Stimulated activated CD8-positive, alpha-beta memory T cell treated with anti-CD3 and anti-CD28 coated beads, Interleukin-12 subunit alpha, Interleukin-12 subunit beta, amount 100 ng/mL, for 24 hours (primary cell): ENCODE results near the gene SLAIN1.
"Not testable (repeated sequence)": the region's sequence is repeated elsewhere in the genome, so short reads cannot be mapped to it uniquely, and the experiment has no call there.

ENCODE experiments used
- DNase-seq: peaks from one replicate; pipeline ENCODE4 v3.0.0-alpha.2; 2020; ENCODE audit errors: extremely low read depth

Gene SLAIN1

DNA sequence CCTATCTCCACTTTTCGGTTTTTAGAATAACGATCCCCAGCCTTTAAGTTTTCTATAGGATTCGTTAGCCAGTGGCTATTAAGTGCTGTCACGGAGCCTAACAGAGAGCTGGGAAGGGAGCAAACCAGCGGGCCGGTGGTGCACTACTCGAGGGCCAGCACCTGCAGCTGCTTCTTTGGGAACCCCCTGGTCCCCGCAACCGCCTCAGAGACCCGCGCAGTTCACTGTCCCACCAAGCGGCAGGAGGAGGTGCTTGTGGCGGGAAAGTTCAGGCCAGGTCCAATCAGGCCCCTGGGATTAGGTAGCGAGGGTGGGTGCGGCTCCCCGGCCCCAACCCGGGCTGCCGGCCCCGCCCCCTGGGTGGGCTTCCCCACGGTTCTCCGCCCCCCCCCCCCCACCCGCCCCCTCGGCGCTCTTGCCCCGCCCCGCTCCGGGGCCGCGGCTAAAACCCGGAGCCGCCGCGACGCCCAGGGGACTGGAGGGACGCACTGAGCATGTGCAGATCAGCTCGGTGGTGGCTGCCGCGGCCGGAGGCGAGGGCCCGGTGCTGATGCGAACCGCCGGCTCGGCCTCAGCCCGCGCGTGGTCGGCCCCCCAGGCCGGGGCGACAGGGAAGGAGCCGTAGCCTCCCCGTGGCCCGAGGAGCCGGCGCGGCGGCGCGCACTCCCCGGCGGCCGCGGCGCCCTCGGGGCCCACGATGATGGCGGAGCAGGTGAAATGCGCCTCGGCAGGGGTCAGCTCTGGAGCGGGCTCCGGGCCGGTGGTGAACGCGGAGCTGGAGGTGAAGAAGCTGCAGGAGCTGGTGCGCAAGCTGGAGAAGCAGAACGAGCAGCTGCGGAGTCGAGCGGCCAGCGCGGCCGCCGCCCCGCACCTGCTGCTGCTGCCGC lies at the start of gene SLAIN1:
Gene SLAIN1 (plus strand): TSS at position 471 of the 887 bp plus-strand sequence. CDS start 227 bp downstream, at position 698.
- peak; percentile 60 for DNase-seq

DNA sequence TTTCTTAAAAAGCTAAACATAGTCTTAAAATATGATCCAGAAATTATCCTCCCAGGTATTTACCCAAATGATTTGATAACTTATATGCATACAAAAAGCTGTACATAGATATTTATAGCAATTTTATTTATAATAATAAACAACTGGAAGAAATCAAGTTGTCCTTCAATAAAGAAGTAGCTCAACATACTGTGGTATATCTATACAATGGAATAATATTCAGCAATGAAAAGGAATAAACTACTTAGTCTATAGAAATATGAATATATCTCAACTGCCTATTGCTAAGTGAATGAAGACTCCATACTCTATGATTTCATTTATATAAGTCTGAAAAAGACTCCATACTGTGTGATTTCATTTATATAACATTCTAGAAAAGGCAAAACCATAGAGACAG lies 47.1 kb upstream of the SLAIN1 start:
- DNase-seq, result no peak

DNA sequence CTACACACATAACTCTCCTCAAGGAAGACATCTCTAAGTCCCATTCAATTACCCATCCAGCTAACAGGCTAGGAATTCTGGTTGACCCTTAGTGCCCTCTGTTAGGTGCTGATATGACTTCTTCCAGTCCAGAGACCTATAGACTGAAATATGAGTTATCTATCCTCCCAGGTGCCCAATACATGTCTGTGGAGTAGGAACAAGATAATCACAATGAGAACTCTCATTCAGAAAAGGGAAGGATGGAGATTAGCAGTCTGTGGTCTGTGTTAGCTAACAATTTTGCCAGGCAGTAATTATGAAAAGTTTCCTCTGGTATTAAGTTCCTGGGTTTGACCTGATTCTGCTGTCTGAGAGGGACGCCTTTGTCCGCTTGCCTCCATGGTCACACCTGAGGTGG lies 44.2 kb upstream of the SLAIN1 start:
- no peak for DNase-seq

DNA sequence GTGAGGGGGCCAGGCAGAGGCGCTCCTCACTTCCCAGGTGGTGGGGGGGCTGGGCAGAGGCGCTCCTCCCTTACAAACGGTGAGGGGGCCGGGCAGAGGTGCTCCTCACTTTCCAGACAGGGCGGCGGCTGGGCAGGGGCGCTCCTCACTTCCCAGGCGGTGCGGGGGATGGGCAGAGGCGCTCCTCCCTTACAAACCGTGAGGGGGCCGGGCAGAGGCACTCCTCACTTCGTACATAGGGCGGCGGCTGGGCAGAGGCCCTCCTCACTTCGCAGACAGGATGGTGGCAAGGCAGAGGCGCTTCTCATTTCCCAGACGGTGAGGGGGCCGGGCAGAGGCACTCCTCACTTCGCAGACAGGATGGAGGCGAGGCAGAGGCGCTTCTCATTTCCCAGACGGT lies 37.5 kb upstream of the SLAIN1 start:
- not testable (repeated sequence) for DNase-seq

DNA sequence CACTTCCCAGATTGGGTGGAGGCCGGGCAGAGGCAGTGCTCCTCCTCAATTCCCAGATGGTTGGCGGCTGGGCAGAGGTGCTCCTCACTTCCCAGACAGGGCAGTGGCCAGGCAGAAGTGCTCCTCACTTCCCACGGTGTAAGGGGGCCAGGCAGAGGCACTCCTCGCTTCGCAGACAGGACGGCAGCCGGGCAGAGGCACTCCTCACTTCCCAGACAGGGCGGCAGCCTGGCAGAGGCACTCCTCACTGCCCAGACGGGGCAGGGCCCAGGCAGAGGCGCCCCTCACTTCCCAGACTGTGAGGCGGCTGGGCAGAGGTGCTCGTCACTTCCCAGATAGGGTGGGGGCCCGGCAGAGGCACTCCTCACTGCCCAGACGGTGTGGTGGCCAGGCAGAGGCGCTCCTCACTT lies 36.6 kb upstream of the SLAIN1 start:
- no peak for DNase-seq

DNA sequence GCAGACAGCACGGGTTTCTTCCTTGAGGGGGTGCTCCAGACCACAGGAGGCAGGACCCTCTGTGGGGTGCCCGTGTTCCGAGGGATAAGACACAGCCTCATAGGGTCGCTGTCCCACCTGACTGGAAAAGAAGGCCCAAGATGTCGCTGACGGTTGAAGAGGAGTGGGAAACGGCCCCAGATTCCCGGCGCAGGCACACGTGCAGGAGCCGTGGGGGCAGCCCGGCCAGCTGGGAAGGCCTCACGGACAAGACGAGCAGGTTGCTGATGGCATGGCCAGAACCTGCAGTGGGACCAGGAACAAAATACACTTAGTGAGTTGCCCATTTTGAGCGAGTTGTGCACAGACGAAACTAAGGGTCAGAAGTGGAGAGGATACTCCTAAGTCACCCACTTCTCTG lies 35.2 kb upstream of the SLAIN1 start:
- not testable (repeated sequence) for DNase-seq

DNA sequence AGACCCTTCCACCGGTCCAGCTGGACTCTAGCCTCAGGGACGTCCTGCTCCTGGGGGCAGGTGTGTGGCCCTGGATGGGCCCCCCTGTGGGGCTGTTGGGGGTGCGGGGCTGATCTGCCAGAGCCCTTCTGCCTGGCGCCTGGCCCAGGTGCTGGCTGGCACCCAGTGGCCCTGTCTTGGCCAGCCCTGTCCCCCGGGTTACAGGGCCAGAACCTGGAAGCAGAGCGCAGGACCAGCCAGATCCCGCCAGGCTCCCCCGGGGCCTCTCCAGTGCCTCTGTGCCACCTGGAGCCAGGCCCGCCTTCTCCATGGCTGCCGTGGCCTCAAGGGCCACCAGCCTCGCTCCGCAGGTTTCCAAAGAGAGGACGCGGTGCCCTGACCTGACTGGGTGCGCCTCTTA lies 34.7 kb upstream of the SLAIN1 start:
- not testable (repeated sequence) for DNase-seq

DNA sequence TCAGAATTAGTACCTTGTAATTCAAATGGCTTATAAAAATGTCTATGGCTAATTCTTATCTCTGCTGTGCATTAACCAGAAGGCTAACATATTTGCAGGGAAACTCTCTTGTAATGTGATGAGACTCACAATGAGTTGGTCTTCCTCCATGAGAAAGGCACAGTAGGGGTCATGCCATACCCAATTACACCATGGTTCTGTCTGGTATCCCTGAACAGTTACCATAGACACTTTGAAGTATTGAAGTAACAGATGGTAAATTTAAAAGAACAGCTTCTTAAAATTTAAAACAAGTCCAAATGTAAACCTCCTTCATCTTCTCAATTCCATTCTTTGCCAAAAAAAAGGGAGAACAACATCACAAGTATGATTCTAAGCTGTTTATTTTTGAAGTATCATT lies 22.6 kb upstream of the SLAIN1 start:
- no peak for DNase-seq

DNA sequence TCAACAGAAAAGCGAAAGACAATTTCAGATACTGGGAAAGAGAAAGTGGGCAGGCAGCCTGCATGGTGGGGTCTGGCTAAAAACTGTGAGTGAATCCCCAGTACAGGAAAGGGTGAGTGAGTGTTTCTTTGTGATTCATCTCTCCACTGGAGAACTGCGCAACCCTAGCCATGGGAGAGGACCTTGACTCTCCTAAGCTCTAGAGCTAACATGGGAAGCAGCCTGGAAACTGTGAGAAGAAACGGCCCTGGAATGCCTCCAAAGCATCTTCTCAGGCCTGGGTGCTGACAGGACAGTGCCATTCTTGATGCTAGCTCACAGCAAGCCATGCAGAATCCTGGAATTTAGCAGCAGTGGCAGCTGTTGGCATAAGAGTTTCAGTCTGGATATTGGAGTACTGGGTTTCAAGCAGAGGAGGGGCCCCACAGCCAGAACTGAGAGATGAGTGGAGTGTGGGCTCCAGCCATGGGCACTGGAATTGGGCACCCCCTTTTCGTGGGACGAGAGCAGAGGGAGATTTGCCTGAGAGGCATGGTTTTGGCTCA lies 18.7 kb upstream of the SLAIN1 start:
- DNase-seq, result no peak

DNA sequence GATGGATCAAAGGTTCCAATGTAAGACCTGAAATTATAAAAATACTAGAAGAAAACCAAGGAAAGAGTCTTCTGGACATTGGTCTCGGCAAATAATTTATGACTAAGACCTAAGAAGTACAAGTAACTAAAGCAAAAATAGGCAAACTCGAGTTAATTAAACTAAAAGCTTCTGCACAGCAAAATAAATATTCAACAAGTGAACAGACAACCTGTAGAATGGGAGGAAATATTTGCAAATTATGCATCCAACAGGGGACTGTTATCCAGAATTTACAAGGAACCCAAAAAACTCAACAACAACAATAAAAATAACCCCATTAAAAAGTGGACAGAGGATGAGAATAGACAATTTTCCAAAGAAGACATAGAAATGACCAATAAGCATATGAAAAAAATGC lies 9.7 kb upstream of the SLAIN1 start:
- no peak for DNase-seq

DNA sequence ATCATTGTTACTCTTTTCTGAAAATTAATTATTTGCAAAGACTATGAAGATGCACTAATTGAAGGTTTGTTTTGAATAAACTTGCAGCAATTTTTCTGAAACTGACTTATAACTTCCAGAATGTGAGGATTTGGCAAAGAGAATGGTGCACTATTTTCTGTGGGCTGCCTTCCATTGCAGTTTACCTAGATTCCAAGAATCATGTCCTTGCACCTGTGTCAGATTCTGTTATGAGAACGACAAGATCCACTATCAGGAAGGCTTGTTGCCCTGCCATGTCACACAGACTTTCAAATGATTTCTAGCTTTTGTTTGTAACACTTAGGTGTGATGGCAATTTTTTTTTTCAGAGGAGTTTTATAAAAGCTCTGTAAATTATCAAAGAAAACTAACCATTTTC lies 5.6 kb upstream of the SLAIN1 start:
- no peak for DNase-seq

DNA sequence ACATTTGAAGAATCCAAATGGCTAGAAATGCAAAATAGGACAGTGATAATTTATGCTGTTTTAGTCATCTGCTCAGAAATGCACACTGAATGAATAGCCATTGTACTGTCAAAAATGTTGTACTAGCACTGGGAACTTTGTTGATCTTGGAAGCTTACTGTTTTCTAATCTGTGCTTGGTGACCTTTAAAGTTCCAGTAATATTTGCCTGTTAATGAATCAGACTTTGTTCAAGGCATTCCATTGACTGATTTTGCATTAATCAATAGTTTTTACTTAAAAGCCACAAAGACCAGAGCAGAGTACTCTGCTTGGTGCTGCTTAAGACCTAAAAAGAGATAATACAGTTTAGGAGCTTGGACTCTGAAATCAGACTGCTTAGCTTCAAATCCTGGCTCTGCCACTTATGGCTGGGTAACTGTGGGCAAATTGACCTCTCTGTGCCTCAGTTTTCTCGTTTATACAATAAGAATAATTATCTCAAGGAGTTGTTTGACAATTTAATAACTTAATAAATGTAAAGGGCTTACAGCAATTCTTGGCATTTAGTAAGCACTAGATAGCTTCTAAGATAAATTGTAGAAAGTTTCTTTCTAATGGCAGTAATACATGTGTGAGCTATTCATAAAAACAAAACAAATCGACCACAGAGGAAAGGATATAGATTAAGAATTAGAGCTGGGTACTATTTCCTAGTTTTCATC lies 4.6 kb upstream of the SLAIN1 start:
- no peak for DNase-seq

DNA sequence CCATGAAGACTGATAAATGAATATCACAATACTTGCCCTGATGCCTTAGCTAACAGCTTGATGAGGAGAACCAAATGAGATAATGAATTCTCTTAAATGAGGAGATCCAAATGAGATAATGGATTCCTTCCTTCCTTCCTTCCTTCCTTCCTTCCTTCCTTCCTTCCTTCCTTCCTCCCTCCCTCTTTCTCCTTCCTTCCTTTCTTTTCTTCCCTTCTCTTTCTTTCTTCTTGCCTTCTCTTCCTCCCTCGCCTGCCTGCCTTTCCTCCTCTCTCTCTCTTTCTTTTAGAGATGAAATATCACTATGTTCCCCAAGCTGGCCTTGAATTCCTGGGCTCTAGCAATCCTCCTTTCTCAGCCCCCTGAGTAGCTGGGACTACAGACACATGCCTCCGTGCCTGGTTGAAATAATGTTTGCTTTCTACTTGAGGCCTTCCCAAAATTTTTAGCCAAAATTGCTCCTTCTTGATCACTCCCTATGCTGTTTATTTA lies 4.0 kb upstream of the SLAIN1 start:
- no peak for DNase-seq

DNA sequence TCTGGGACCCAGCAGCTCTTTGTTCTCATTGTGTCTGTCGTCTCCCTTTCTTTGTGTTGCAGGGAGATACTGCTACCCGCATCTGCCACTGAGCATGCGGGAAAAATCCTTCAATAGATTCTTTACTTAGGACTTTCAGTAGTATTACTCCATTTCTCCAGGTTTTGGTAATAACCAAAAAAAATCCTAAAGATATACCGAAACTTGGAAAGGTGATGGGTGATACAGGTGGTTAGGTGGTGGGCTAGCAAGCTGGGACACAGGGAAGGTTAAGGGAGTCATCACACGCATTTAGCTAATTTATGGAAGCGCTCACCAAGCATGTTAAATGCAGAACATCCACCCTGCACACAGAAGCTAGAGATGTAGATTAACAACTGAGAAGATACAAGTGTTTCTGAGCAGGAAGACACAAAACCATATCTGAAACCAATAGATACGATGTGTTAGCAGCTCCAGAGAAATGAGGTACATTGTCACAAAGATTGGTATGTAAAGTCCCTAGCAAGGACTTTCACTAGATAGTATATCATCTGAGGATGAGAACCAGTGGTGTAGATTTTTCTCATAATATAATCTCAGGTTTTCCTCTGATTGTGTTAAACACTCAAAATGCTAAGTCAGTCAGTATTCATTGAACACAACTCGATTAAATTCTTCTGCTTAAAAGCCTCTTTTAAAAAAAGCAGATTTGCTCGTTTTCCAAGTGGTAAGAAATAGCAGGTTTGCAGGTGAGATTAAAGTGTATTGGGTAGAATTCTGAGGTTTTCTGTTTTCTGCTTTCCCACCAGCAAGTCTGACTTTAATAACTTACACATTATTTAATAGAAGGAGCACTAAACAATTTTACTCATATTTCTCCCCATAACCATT lies 1.2 kb upstream of the SLAIN1 start:
- DNase-seq, result no peak

DNA sequence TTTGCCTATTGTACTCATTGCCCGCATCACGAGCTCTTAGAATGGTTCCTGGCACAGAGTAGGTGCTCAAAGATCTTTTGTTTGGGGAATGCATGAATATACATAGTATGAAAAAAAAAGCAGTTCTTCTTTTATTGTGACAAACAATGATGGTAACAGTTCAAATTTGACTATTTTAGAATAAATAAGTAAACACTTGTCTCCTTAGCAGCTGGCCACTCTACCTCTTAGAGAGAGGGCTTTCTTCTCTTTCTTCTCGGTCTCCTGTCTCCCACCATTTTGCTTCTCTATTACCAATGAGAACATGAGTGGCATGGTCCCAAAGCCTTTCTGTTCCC lies 639 bp upstream of the SLAIN1 start:
- no peak for DNase-seq

DNA sequence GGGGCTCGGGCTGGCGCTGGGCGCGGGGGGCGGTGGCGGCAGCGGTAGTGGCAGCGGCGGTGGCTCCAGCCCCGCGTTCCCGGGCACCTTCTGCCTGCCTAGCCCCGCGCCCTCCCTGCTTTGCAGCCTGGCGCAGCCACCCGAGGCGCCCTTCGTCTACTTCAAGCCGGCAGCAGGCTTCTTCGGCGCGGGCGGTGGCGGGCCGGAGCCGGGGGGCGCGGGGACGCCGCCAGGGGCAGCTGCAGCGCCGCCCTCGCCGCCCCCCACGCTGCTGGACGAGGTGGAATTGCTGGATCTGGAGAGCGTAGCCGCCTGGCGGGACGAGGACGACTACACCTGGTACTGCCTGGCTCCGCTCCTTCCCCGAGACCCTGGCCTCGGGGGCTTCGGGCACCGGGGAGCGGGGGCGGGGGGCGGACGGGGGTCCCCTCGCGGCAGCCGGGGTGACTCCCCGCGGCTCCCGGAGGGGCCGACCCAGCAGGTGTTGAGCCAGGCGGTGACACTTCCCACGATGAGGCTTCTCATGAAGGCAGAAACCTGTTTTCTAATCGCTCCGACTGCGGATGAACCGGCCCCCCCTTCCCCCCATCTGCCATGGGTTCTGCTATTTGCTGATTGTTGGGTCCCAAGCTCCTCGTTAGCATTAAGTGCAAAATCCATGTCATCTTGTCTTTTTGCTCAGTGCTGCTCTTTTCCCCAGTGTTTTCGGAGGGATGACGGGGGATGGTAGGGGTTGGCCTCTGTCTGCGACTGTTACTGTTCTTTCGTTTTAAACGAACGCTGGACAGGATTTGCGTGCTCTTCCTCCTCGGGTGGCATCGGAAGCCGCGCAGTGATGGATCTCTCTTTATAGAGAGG lies 943 bp downstream of the SLAIN1 start:
- DNase-seq, result no peak

DNA sequence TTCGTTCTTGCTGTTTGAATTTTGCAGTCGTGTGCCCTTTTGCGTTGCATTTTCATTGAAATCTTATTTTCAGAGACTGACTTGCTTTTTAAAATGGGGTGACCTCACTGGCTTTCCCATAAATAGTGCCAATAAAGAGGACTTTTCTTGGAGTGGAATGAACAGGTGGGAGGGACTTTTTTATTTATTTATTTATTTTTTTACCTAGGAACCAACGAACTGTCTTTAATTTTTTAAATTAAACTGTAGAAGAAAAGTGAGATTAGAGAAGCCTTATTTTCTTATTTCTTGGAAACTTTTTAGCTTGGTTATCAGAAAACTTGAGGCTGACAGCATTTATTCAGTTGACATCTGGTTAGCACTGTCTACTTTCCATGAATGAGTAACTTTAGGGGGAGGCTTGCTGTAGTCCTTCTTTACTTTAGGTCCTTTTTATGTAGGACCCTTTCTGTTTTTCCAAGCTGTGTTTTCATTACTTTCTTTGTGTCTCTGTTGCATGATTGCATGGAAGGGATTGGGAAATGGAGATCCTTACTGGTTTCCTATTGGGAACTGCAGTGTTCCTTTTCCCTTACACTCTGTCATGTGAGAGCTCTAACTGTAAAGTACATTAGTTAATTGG lies 1.7 kb downstream of the SLAIN1 start:
- no peak for DNase-seq

DNA sequence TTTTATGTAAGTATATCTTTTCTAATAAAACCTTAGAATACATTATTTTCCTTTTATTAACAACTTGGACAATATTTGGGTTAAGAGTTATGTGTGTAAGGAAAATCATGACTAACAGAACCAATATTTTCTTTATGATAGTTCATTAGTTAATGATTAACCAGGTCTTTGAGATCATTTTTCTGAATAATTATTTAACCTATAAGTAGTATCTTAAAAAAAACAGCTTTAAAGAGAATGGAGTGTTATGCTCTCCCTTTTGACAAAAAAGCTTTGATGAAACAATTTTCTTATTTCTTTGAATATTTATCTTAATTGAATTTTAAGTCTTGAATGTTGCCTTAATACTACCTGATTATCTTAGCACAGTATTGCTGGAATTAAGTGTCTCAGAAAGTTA lies 3.8 kb downstream of the SLAIN1 start:
- no peak for DNase-seq

DNA sequence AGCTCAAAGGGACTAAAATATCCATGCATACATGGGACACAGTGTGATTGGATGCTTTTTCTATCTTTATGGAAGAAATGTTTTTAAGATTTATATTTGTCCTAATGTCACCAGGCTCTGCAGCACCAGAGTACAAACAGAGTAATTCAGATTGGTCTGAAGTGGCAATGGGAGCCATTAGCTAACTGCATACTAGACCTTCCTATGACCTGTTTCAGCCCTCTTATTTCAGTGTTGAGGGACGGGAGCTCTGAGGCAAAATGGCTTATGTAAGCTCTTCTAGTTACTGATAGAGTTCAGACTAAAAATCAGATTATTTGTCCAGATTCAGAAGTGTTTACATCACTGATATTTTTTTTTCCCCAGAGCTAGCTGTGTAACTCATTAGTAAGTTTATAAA lies 4.9 kb downstream of the SLAIN1 start:
- no peak for DNase-seq

DNA sequence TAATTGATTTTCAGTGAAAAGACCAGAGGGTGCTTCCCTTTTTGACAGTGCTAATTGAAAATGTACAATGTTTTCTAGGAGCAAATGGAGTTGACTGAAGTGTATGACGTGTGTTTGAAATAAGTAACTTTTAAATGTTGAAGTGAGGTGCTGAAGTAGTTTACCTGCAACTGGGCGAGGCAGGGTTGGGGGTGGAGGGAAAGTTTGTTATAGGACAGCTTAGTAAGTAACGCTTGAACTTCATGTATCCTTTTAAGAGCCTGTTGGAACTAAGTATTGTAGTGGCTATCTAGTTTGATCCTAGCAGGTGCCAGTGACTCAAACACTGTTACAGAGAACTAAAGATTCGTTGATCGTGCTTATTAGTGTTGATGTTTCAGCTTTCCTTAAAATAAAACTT lies 5.9 kb downstream of the SLAIN1 start:
- DNase-seq, result no peak
